Measurements from ENCODE around the gene COA3.

Gene COA3

GRCh38 chr17:42766124-42766523, 32.4 kb downstream of the COA3 start:
- Histone ChIP-seq H3K36me3 (ENCODE audit: insufficient read depth, low read length) (no peaks in the 10 kb centered on the region), H3K9ac (ENCODE audit: low read depth, low read length) (no peak overlapping the region), H3K4me1 (ENCODE audit: insufficient read depth, low read length) (peaks cover 16% of the 10 kb centered on the region)

GRCh38 chr17:42761638-42762037, 36.9 kb downstream of the COA3 start:
- Histone ChIP-seq H3K9me3 (ENCODE audit: control insufficient read depth, insufficient read depth, low read length) (no peaks in the 10 kb centered on the region), H3K36me3 (ENCODE audit: insufficient read depth, low read length) (no peaks in the 10 kb centered on the region), H3K9ac (ENCODE audit: low read depth, low read length) (peak overlapping the region; percentile 81; the same call in 1 of the 2 replicates), H3K4me1 (ENCODE audit: insufficient read depth, low read length) (peaks cover 16% of the 10 kb centered on the region)

More at GRCh38 chr17:42766124-42766523, 32.4 kb downstream of the COA3 start:
- H3K9me3 ChIP-seq (ENCODE audit: control insufficient read depth, insufficient read depth, low read length): no peaks in the 10 kb centered on the region

GRCh38 chr17:42760652-42761581, 37.6 kb downstream of the COA3 start, which contains the start of gene RAMP2:
RAMP2 (plus strand) TSS chr17:42761227; CDS start chr17:42761262, 35 bp downstream.
- no peaks in the 10 kb centered on the region for H3K9me3 ChIP-seq (ENCODE audit: control insufficient read depth, insufficient read depth, low read length)
- H3K9ac ChIP-seq (ENCODE audit: low read depth, low read length): peak within 1 kb of the TSS; percentile 81
- no peaks in the 10 kb centered on the region for H3K36me3 ChIP-seq (ENCODE audit: insufficient read depth, low read length)
- H3K4me1 ChIP-seq (ENCODE audit: insufficient read depth, low read length): peaks cover 16% of the 10 kb centered on the region

GRCh38 chr17:42759982-42760651, 38.4 kb downstream of the COA3 start:
- peak overlapping the region; percentile 81 for H3K9ac ChIP-seq (ENCODE audit: low read depth, low read length)
- H3K36me3 ChIP-seq (ENCODE audit: insufficient read depth, low read length): no peaks in the 10 kb centered on the region
- no peaks in the 10 kb centered on the region for H3K9me3 ChIP-seq (ENCODE audit: control insufficient read depth, insufficient read depth, low read length)
- H3K4me1 ChIP-seq (ENCODE audit: insufficient read depth, low read length): peaks cover 16% of the 10 kb centered on the region

- Histone ChIP-seq H3K36me3 (ENCODE audit: insufficient read depth, low read length) (no peaks in the 10 kb centered on the region), H3K4me1 (ENCODE audit: insufficient read depth, low read length) (peaks cover 4% of the 10 kb centered on the region; the same call in 1 of the 2 replicates), H3K9me3 (ENCODE audit: control insufficient read depth, insufficient read depth, low read length) (no peaks in the 10 kb centered on the region), H3K9ac (ENCODE audit: low read depth, low read length) (no peak overlapping the region)
Observed at GRCh38 chr17:42754782-42755181, 43.7 kb downstream of the COA3 start.

- no peaks in the 10 kb centered on the region for H3K36me3 ChIP-seq (ENCODE audit: insufficient read depth, low read length)
- peaks cover 25% of the 10 kb centered on the region for H3K4me1 ChIP-seq (ENCODE audit: insufficient read depth, low read length)
- no peak overlapping the region for H3K9ac ChIP-seq (ENCODE audit: low read depth, low read length)
- no peaks in the 10 kb centered on the region for H3K9me3 ChIP-seq (ENCODE audit: control insufficient read depth, insufficient read depth, low read length)
Observed at GRCh38 chr17:42751628-42752027, 46.9 kb downstream of the COA3 start.

- Histone ChIP-seq H3K9me3 (ENCODE audit: control insufficient read depth, insufficient read depth, low read length) (no peaks in the 10 kb centered on the region), H3K9ac (ENCODE audit: low read depth, low read length) (no peak overlapping the region), H3K36me3 (ENCODE audit: insufficient read depth, low read length) (no peaks in the 10 kb centered on the region), H3K4me1 (ENCODE audit: insufficient read depth, low read length) (peaks cover 25% of the 10 kb centered on the region)
Observed at GRCh38 chr17:42750739-42751344, 47.7 kb downstream of the COA3 start.

- H3K9ac ChIP-seq (ENCODE audit: low read depth, low read length): no peak overlapping the region
- peaks cover 25% of the 10 kb centered on the region for H3K4me1 ChIP-seq (ENCODE audit: insufficient read depth, low read length)
Observed at GRCh38 chr17:42748908-42749798, 49.4 kb downstream of the COA3 start.

GRCh38 chr17:42748202-42748907, 50.1 kb downstream of the COA3 start:
- H3K4me1 ChIP-seq (ENCODE audit: insufficient read depth, low read length): peaks cover 32% of the 10 kb centered on the region
- H3K9ac ChIP-seq (ENCODE audit: low read depth, low read length): no peak overlapping the region
- H3K36me3 ChIP-seq (ENCODE audit: insufficient read depth, low read length): no peaks in the 10 kb centered on the region
- H3K9me3 ChIP-seq (ENCODE audit: control insufficient read depth, insufficient read depth, low read length): no peaks in the 10 kb centered on the region

More at GRCh38 chr17:42748908-42749798, 49.4 kb downstream of the COA3 start:
- H3K9me3 ChIP-seq (ENCODE audit: control insufficient read depth, insufficient read depth, low read length): no peaks in the 10 kb centered on the region
- no peaks in the 10 kb centered on the region for H3K36me3 ChIP-seq (ENCODE audit: insufficient read depth, low read length)

Data from ES-I3 (cell line).